Gastrocnemius medialis (tissue), 4 donors: ENCODE measurements around the gene PRKCE. TPM values are rescaled to one million over a fixed set of nuclear protein-coding genes. Genes with fewer than 3 reads are reported as not detected.

Experiments
- ATAC-seq, 2 donors: fragments of 150-250 bp; one replicate each; pipeline ENCODE4 v1.9.1; 2016
- DNase-seq, 2 donors: peaks; one replicate each; pipeline ENCODE4 v3.0.0-alpha.2; 2019
- H3K27ac ChIP-seq, 4 donors: fragments of 200-600 bp; sonication (generic); 1 replicate in 1 of 4; 2 replicates in 3 of 4; pipeline ENCODE4 v1.5.1; 2016 to 2018; ENCODE audit warnings: mild to moderate bottlenecking in 2 of 4, moderate library complexity in 1 of 4
- H3K27me3 ChIP-seq, 3 donors: fragments of 200-600 bp; sonication (generic) in 2 of 3; 1 replicate in 1 of 3; 2 replicates in 2 of 3; pipeline versions ENCODE4 v1.5.1 to v1.6.0; 2016 to 2019; ENCODE audit warnings: mild to moderate bottlenecking in 1 of 3, moderate library complexity in 1 of 3
- H3K36me3 ChIP-seq, 2 donors: fragments of 200-600 bp; sonication (generic) in 1 of 2; one replicate each; pipeline ENCODE4 v1.5.1; 2017 to 2018
- H3K4me1 ChIP-seq, 2 donors: fragments of 200-600 bp; sonication (generic) in 1 of 2; one replicate each; pipeline ENCODE4 v1.5.1; 2016 to 2017; ENCODE audit warnings: mild to moderate bottlenecking in 2 of 2
- H3K4me3 ChIP-seq, 4 donors: fragments of 200-600 bp; sonication (generic) in 3 of 4; 1 replicate in 1 of 4; 2 replicates in 3 of 4; pipeline ENCODE4 v1.5.1; 2016 to 2019; ENCODE audit warnings: mild to moderate bottlenecking in 2 of 4
- H3K9me3 ChIP-seq, 3 donors: fragments of 200-600 bp; sonication (generic) in 2 of 3; 1 replicate in 1 of 3; 2 replicates in 2 of 3; pipeline ENCODE4 v1.5.1; 2016 to 2019
- POLR2A ChIP-seq, 2 donors: fragments of 450-650 bp; IDR thresholded peaks; one replicate each; pipeline ENCODE4 v1.6.1; 2017; ENCODE audit warnings: antibody characterized with exemption in 2 of 2, mild to moderate bottlenecking in 2 of 2, moderate library complexity in 2 of 2
- in situ Hi-C, 4 donors: fragments of 200-750 bp; cut with MboI; loops; one replicate each; pipeline versions ENCODE4 v1.15.0 to v1.8.0; 2017; ENCODE audit warnings: low sequenced_read_pairs in 4 of 4
- intact Hi-C: fragments of 100-400 bp; cut with DNase I; formaldehyde crosslinking; loops from one replicate; pipeline ENCODE4 v1.15.1; 2023; ENCODE audit warnings: low total_unique reads
- total RNA-seq, 4 donors: library from RNA; depleted of rRNA; stranded (reverse); fragments of >200 nt; gene quantifications; one replicate each; pipeline versions ENCODE4 v1.1.0 to v1.2.3, GENCODE V29; 2016
- TF ChIP-seq, protein P1 (sequence below), 5 experiments: fragments of 450-650 bp in 3 of 5; fragments of 200-600 bp in 2 of 5; sonication (generic) in 2 of 5; IDR thresholded peaks in 4 of 5; conservative IDR thresholded peaks in 1 of 5; 1 replicate in 4 of 5; 2 replicates in 1 of 5; pipeline ENCODE4 v1.5.1; 2016 to 2019; ENCODE audit warnings: antibody characterized with exemption in 5 of 5, mild to moderate bottlenecking in 3 of 5, moderate library complexity in 3 of 5

The PRKCE gene
- total RNA-seq, 4 donors from 2014 or later = 5.8 to 28.9 (median 11.8) TPM

DNA sequence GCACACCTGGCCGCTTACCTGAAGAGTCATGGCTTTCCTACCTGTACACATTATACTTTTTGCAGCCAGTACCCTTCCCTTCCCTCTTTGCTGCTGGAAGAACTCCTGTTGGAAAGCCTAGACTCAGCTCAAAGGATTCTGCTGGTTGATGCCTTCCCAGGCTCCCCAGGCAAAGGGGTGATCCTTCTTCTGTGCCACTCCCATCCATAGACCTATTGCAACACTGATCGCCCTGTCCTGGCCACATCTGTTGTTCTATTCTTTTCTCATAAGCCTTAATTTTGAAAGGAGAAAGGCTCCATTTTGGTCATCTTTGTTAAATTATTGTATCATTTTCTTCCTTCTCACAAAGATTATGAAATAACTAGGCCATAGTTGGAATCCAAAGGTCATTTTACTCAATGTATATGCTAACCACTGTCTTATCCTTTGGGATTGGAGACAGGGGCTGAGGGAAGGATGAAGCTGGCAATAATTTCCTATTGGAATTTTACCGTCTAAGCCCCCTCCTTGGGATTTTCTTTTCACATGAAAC is 3.4 kb upstream of the PRKCE start:
- Histone ChIP-seq H3K4me1 (peaks cover 18 to 20% of the 10 kb centered on the region in 2 donors), H3K27ac (no peak overlapping the region)
- intact Hi-C loops = no loop called here

GRCh38 chr2:45648636-45649035 is 2.8 kb upstream of the PRKCE start:
- Histone ChIP-seq H3K27ac (peak overlapping the region in 3 of 4 donors; percentile 93 to 100 (median 94)), H3K4me3 (no peak overlapping the region), H3K36me3 (no peaks in the 10 kb centered on the region), H3K9me3 (no peaks in the 10 kb centered on the region), H3K27me3 (no peaks in the 10 kb centered on the region), H3K4me1 (peaks cover 21 to 25% of the 10 kb centered on the region in 2 donors)
- ATAC-seq (no peak), DNase-seq (no peak)
- TF ChIP-seq, protein P1, sequence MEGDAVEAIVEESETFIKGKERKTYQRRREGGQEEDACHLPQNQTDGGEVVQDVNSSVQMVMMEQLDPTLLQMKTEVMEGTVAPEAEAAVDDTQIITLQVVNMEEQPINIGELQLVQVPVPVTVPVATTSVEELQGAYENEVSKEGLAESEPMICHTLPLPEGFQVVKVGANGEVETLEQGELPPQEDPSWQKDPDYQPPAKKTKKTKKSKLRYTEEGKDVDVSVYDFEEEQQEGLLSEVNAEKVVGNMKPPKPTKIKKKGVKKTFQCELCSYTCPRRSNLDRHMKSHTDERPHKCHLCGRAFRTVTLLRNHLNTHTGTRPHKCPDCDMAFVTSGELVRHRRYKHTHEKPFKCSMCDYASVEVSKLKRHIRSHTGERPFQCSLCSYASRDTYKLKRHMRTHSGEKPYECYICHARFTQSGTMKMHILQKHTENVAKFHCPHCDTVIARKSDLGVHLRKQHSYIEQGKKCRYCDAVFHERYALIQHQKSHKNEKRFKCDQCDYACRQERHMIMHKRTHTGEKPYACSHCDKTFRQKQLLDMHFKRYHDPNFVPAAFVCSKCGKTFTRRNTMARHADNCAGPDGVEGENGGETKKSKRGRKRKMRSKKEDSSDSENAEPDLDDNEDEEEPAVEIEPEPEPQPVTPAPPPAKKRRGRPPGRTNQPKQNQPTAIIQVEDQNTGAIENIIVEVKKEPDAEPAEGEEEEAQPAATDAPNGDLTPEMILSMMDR (IDR thresholded peaks at IDR 0.05 in 4 of 5, conservative IDR thresholded peaks at IDR 0.05 in 1 of 5) = no peak
- TF ChIP-seq POLR2A (IDR thresholded peaks at IDR 0.05) = no peak
- in situ Hi-C loops (loop anchor here (5.0 kb wide), 2 partner anchors 129 to 289 kb away; no protein-coding TSS in a partner anchor), intact Hi-C loops (no loop called here)

More for the DNA sequence above, 3.4 kb upstream of the PRKCE start:
- no peak overlapping the region for H3K4me3 ChIP-seq
- peaks cover 0 to 3% (median 0%) of the 10 kb centered on the region in 3 donors for H3K27me3 ChIP-seq
- no peaks in the 10 kb centered on the region for H3K9me3 ChIP-seq
- ATAC-seq = no peak
- no peak for DNase-seq
- H3K36me3 ChIP-seq = no peaks in the 10 kb centered on the region
- in situ Hi-C loops = loop anchor here (5.0 kb wide), 2 partner anchors 129 to 289 kb away; no protein-coding TSS in a partner anchor
- TF ChIP-seq, protein P1 (IDR thresholded peaks at IDR 0.05 in 4 of 5, conservative IDR thresholded peaks at IDR 0.05 in 1 of 5) = no peak
- no peak for TF ChIP-seq POLR2A (IDR thresholded peaks at IDR 0.05)

GRCh38 chr2:45649462-45649857 is 2.0 kb upstream of the PRKCE start:
- ATAC-seq = no peak
- no peak for DNase-seq
- Histone ChIP-seq H3K36me3 (no peaks in the 10 kb centered on the region), H3K27ac (peak overlapping the region; percentile 93 to 100 (median 94)), H3K9me3 (no peaks in the 10 kb centered on the region), H3K27me3 (no peaks in the 10 kb centered on the region), H3K4me3 (peak overlapping the region; percentile 74 to 93 (median 84)), H3K4me1 (peaks cover 24 to 33% of the 10 kb centered on the region in 2 donors)
- intact Hi-C loops (no loop called here), in situ Hi-C loops (loop anchor here (5.0 kb wide), 2 partner anchors 128 to 288 kb away; no protein-coding TSS in a partner anchor)
- TF ChIP-seq, protein P1 (IDR thresholded peaks at IDR 0.05 in 4 of 5, conservative IDR thresholded peaks at IDR 0.05 in 1 of 5) = no peak
- no peak for TF ChIP-seq POLR2A (IDR thresholded peaks at IDR 0.05)

GRCh38 chr2:45649858-45650811 is 1.3 kb upstream of the PRKCE start:
- peak; percentile 74 to 76 for ATAC-seq
- intact Hi-C loops = loop anchor here (1.0 to 5.0 kb wide), 6 partner anchors 31 to 647 kb away; partner anchors contain the start of genes EPAS1 and SRBD1
- DNase-seq = peak; percentile 71 to 82
- TF ChIP-seq, protein P1 (IDR thresholded peaks at IDR 0.05 in 4 of 5, conservative IDR thresholded peaks at IDR 0.05 in 1 of 5) = no peak
- peak; percentile 44 to 50 for TF ChIP-seq POLR2A (IDR thresholded peaks at IDR 0.05)
- Histone ChIP-seq H3K4me1 (peaks cover 24 to 33% of the 10 kb centered on the region in 2 donors), H3K27ac (peak overlapping the region; percentile 93 to 100 (median 94)), H3K9me3 (no peaks in the 10 kb centered on the region), H3K27me3 (no peaks in the 10 kb centered on the region), H3K4me3 (peak overlapping the region; percentile 74 to 93 (median 84)), H3K36me3 (no peaks in the 10 kb centered on the region)
- in situ Hi-C loops = loop anchor here (5.0 kb wide), 2 partner anchors 127 to 287 kb away; no protein-coding TSS in a partner anchor
